ENCODE measurements around the gene KLF6.

DNA sequence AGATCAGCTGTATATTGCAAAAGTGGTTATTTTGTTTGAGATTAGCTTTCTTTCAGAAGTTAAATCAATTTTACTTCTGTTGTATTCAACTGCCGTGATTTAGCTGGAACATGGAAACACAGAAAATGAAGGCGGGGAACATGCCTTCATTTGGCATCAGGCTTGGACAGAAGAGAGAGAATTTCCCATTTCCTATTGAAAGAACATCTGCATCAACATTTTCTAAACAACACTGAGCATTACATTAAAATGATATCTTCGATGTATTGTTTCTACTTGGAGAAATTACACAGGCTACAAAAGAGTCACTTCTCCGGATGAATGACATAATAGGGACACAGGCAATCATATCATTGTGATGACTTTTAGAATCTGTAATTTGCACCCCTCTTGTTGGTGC, 46.6 kb upstream of the KLF6 start:
- TF ChIP-seq, protein P1, sequence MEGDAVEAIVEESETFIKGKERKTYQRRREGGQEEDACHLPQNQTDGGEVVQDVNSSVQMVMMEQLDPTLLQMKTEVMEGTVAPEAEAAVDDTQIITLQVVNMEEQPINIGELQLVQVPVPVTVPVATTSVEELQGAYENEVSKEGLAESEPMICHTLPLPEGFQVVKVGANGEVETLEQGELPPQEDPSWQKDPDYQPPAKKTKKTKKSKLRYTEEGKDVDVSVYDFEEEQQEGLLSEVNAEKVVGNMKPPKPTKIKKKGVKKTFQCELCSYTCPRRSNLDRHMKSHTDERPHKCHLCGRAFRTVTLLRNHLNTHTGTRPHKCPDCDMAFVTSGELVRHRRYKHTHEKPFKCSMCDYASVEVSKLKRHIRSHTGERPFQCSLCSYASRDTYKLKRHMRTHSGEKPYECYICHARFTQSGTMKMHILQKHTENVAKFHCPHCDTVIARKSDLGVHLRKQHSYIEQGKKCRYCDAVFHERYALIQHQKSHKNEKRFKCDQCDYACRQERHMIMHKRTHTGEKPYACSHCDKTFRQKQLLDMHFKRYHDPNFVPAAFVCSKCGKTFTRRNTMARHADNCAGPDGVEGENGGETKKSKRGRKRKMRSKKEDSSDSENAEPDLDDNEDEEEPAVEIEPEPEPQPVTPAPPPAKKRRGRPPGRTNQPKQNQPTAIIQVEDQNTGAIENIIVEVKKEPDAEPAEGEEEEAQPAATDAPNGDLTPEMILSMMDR (IDR thresholded peaks at IDR 0.05; ENCODE audit: poor library complexity), result no peak
- TF ChIP-seq EZH2 (IDR thresholded peaks at IDR 0.05; ENCODE audit: borderline replicate concordance) (no peak), EZH2phosphoT487 (IDR thresholded peaks at IDR 0.05; ENCODE audit: low read depth, severe bottlenecking, unreplicated experiment) (no peak)
